ELF-1 (cell line): ENCODE results near the gene ALKBH8.
"Not testable (repeated sequence)": the region's sequence is repeated elsewhere in the genome, so short reads cannot be mapped to it uniquely, and the experiment has no call there.

Source experiments
- DNase-seq: peaks from one replicate; pipeline ENCODE4 v3.0.0-alpha.2; 2016; ENCODE audit warnings: low read depth, low spot score

ALKBH8 gene

GRCh38 chr11:107565219-107565937, at the start of gene ALKBH8:
ALKBH8 (minus strand) TSS chr11:107565735; CDS start chr11:107560893, 4,842 bp downstream.
- DNase-seq, result peak; percentile 74

- no peak for DNase-seq
These were observed 46.9 kb upstream of the ALKBH8 start for GRCh38 chr11:107612445-107612844.

DNA sequence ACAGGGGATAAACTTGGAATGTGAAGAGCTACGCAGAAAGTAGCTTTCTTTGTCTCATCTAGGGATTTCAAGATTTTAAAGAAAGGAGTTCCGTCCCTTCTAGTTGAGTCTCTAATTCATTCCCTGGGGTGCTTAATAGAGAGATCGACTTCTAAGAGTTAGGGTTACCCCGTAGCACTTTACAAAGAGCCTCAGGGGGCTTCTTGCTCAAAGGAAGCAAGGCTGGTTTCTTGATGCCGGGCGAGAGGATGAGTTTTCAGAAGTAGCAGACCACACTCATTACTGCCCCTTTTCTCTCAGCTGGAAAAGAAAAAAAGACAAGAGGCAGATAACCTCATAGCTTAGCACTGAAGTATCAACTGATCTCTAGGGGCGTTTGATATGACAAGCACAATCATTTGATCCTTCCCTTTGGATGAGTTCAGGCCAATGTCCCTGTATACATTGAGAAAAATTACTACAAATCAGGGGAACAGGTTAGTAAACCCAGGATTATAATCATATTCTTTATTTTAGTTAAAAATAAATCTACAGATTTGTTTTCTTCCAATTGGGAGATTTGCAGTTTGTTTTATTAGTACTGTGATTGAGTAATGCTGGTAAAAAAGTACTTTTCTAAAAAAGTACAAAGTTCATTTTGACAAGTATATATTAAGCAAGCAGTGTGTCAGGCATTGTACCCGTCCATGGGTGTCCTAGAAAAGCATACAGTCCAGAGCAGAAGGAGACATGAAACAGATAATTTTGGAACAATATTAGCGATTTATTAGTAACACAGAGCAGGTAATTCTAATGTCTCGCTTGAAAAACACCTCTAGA, 44.1 kb upstream of the ALKBH8 start:
- DNase-seq, result peak; percentile 72

- no peak for DNase-seq
These were observed 43.3 kb upstream of the ALKBH8 start for GRCh38 chr11:107608809-107609208.

DNA sequence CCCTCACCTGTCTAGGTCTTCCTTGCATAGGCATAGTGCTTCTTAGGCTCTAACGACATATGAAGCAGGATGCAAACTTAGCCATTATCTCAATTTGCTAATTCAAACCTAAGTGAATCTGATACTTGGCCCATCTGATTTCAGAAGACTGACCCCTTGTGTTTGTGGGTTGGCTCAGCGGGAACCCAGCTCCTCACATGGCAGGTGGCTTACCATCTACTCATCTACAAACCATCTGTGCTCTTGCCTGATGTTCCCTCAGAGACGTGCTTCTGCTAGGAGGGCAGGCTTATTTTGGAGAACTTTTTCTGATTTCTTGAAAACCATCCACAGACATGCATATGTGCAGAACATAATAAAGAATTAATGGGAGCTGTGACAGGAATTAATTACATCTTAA, 40.6 kb upstream of the ALKBH8 start:
- peak; percentile 8 for DNase-seq

DNA sequence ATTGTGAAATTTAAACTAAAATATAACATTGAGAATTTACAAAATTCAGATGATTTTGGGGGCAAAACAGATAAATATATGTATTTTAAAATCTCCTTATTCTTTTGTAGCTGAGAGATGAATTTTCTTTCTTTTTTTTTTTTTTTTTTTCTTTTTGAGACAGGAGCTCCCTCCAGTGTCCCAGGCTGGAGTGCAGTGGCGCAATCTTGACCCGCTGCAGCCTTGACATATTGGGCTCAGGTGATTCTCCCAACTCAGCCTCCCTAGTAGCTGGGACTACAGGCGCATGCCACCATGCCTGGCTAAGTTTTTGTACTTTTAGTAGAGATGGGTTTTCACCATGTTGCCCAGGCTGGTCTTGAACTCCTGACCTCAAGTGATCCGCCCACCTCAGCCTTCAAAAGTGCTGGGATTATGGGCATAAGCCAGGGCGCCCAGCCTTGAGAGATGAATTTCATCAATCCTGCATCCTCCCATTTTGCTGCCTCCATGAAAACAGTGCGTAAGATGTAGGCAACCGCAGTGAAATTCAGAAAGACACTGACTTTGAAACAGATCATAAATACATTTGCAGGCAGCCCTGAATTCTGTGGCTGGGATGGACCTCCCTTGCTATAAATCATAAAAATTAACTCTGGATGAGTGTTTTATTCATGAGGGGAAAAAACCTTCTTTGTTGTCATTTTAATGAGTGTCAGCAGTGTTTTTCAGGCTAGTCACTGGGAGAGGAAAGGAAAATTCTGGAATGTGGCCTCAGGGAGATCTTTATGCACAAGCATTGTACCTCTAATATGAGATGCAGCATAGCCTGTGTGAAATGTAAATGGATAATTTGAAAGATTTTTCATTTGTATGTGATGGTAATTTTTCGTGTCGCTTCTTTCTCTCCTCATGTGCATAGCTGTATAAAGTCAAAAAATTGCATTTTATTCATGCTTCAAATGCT, 39.8 kb upstream of the ALKBH8 start:
- DNase-seq, result peak; percentile 8

GRCh38 chr11:107598225-107599139, 32.9 kb upstream of the ALKBH8 start:
- peak; percentile 40 for DNase-seq

- DNase-seq, result no peak
These were observed 29.2 kb upstream of the ALKBH8 start for GRCh38 chr11:107594736-107595135.

DNA sequence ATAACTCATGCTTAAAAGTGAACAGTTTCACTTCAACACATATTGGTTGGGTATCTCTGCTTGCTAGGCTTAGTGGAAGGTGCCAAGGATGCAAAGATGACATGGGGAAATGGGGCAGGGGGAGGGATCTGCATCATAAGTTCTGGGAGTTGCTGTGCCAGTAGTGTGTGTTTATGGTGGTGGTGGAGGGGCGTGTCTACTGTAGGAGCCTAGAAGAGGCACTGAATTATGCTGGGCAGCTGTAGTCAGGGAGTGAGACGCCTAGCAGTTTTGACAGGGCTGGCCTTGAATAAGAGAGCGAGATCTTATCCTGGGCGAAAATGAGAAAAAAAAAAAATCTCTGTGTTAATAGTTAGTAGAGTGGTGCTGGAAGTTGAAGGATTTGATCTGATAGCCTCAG, 28.4 kb upstream of the ALKBH8 start:
- peak; percentile 28 for DNase-seq

GRCh38 chr11:107592813-107593212, 27.3 kb upstream of the ALKBH8 start:
- peak; percentile 9 for DNase-seq

DNA sequence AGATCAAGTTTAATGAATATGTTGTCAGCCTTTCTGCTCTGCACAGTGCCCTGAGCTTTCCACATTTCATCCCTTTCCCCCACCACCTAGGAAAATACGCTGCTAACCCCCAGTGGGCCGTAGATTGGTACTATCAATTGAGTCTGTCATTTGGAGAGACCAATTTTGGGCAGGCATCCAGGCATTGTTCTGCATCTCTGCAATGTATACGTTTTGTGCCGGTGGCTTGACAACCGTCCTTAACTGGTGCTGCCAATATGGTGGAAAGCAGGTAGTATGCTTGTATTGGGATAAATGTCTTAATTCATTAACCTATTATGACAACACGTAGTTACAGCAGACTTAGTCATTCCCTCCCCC, 26.7 kb upstream of the ALKBH8 start:
- no peak for DNase-seq

DNA sequence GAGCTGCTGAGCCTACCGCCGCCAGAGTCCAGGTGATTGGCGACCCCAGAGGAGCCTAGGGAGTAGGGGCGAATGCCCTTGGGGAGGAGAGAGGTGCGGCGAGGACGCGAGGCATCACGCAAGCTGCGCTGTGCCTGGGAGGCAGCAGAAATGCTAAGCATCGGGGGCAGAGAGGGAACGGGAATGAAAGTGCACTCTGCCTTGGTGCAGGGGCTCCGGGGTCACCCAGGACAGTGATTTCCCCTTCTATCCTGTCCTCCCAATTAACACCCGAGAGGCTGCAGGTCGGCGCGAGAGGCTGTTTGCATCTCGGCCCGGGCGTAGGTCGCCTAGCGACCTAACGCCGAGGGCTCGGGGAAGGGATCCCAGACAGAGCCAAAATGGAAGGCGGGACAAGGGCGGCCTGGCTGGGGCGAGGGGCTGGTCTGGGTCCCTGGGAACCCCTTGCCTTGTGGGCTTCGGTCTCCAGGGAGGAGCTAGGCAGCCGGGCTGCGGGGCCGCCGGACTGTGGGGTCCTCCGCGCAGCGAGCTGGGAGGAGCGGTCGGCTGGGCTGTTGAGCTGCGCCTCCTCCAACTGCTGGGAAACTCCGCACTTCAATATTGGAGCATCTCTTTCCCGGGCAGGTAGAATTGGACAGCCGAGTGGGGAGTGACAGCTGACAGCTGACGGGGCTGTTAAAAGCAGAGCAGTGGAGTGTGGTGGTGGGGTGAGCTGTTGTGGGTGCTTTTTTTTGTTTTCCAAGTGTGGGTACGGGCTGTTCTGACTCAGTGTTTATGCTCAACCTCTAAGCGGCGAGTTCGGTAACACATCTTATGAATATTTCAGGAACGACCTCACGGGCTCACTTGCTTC, 26.1 kb upstream of the ALKBH8 start:
- DNase-seq, result peak; percentile 49

DNA sequence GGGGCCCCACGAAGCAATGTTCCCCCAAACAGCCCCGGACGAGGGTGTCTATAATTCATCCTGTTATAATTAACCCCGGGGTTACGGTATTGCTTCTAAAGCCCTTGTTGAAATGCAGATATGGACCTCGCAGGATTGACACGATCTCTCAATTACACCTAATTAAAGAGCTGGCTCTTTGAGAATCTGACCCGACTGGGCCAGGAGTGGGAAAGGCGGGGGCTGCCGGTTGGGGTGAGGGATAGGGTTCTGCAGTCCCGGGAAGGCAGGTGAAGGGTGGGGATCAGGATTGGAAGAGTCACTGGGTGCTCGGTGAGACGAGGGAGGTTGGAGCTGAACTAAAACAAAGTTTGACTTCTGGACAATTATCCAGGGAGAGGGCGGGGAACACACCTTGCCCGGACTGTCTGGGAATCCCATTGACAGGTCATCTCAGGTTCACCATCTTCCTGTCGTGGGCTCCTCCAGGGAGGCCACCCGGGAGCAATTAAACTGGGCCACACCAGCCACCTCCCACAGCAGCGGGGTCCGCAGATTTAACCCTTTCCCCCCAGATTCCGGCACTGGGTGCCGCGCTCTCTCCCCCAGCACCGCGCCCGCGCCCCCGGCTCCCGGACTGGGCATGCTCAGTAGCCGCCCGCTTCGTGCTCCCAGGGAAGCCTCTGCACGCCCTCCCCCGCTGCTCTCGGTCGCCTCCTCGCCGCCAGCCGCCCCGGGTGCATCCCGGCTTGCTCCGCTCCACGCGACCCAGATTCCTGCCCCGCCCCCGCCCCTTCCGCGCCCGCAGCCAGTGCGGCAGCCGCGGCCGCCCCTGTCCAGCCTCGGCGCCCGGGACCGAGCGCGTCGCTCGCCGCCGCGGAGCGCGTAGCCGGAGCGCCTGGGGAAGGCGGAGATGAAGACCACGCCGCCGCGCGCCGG, 25.2 kb upstream of the ALKBH8 start, which contains the start of gene ELMOD1:
Gene ELMOD1, plus strand, starts transcription at position 688 of the 918 bp plus-strand sequence. CDS start 27,043 bp downstream, outside the sequence.
- peak; percentile 66 for DNase-seq

DNA sequence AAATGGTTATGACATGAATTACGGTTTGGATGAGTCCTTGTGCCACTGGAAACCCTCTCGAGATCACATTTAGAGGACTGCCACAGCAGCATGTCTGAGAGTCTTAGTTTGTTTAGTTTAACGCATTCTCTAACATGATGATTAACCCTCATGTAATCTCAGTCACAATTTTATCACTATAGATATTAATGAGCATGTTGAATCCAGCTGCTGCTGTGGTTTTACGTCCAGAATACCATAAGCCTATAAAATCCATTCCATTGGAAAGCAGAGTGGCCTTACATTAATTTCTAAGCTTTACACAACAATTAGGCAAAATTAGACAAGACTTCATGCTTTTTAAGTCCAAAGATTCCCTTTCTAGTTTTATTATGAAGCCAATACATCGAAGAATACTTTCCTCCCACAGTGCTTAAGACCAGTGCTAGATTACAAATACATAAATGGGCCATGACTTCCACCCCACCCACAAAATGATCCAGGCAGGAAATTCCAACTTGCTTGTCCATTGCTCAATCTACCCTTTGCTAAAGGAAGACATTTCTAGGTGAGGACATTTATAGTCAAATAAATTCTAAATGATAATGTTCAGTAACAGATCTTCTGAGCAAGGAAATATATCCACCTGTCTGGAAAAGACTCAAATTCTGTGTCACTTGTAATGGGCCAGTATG, 21.9 kb upstream of the ALKBH8 start:
- DNase-seq, result no peak

- DNase-seq, result no peak
These were observed 18.2 kb upstream of the ALKBH8 start for GRCh38 chr11:107583629-107584195.

DNA sequence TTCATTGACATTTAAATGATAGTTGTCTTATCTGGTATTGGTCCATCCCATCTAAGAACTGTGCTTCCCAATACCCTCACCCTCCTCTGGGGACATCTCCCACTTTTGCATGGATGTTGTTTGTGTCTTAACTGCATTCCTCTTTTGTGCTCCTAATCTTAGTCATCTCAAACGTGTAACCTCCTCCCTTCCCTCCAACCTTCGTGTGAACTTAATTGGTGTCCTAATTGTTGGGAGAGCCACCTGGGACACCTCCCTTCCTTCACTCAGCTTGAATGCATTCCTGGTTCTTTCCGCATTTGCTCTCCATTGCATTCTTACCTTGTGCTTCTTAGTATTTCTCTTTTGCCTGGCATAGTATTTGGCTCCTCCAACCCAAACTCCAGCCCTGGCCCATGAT, 15.6 kb upstream of the ALKBH8 start:
- peak; percentile 31 for DNase-seq

GRCh38 chr11:107579169-107579568, 13.6 kb upstream of the ALKBH8 start:
- DNase-seq, result not testable (repeated sequence)

DNA sequence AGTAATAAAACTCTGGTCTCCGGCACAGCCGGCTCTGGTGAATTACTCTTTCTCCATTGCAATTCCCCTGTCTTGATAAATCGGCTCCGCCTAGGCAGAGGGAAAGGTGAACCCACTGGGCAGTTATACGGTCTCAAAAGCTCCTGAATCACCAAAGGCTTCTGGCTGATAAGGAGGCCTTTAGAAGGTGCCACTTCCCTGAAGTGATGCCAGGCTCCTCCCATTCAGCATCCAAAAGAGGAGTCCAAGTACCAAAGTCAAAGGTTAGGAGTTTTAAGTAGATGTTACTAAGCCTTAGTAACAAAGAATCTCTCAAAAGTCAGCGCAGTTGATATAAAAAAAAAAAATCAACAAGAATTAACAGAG, 11.8 kb upstream of the ALKBH8 start:
- peak; percentile 8 for DNase-seq
